K562 (cell line): ENCODE results near the gene PITHD1. TPM values are rescaled to one million over a fixed set of nuclear protein-coding genes. Genes with fewer than 3 reads are reported as not detected.

Experiments used
- ATF1 ChIP-seq, 2 experiments: fragments of 450-650 bp in 1 of 2; IDR thresholded peaks; 2 replicates each; pipeline ENCODE4 v1.6.1; 2016; ENCODE audit warnings: missing compliant biosample characterization in 1 of 2, missing genetic modification characterization in 1 of 2
- BRD9 ChIP-seq: fragments of 450-650 bp; IDR thresholded peaks from 2 replicates; pipeline ENCODE4 v1.6.1; 2018; ENCODE audit warnings: low read depth; ENCODE audit not compliant: partially characterized antibody
- EP300 ChIP-seq: IDR thresholded peaks from 2 replicates; pipeline ENCODE4 v1.6.1; 2012; ENCODE audit warnings: low read length, improper control_type of control experiment
- HCFC1 ChIP-seq: IDR thresholded peaks from 2 replicates; pipeline ENCODE4 v1.6.1; 2012; ENCODE audit warnings: low read depth, low read length, improper control_type of control experiment
- JUN ChIP-seq, 2 experiments: sonication (generic) in 1 of 2; formaldehyde crosslinking in 1 of 2; IDR thresholded peaks; 2 replicates each; pipeline versions ENCODE4 v1.6.1 to v1.8.0; 2012 to 2022; ENCODE audit warnings: borderline replicate concordance in 2 of 2, mild to moderate bottlenecking in 2 of 2, improper control_type of control experiment in 1 of 2, low read depth in 1 of 2, low read length in 1 of 2, missing genetic modification reagents in 1 of 2
- JUND ChIP-seq, 2 experiments: IDR thresholded peaks; 2 replicates in 1 of 2; 3 replicates in 1 of 2; pipeline ENCODE4 v1.6.1; 2011; ENCODE audit warnings: borderline replicate concordance in 2 of 2, low read depth in 2 of 2, low read length in 2 of 2, improper control_type of control experiment in 1 of 2, missing biosample characterization in 1 of 2, missing genetic modification characterization in 1 of 2, missing genetic modification reagents in 1 of 2
- LEF1 ChIP-seq: fragments of 450-650 bp; IDR thresholded peaks from 2 replicates; pipeline ENCODE4 v1.6.1; 2016; ENCODE audit warnings: mild to moderate bottlenecking
- MTA3 ChIP-seq: fragments of 450-650 bp; formaldehyde crosslinking; IDR thresholded peaks from 2 replicates; pipeline ENCODE4 v1.6.1; 2017; ENCODE audit warnings: mild to moderate bottlenecking, borderline replicate concordance
- NFIC ChIP-seq: fragments of 450-650 bp; IDR thresholded peaks from 2 replicates; pipeline ENCODE4 v1.6.1; 2017; ENCODE audit warnings: mild to moderate bottlenecking, inconsistent platforms
- RAD21 ChIP-seq, 2 experiments: fragments of 250-450 bp in 1 of 2; fragments of 450-650 bp in 1 of 2; sonication (Bioruptor Pico) in 1 of 2; formaldehyde crosslinking in 1 of 2; IDR thresholded peaks in 1 of 2; conservative IDR thresholded peaks in 1 of 2; 2 replicates each; pipeline versions ENCODE4 v1.4.0 to v1.8.0; 2020 to 2022; ENCODE audit warnings: mild to moderate bottlenecking in 2 of 2, moderate library complexity in 1 of 2
- RAD51 ChIP-seq: fragments of 450-650 bp; IDR thresholded peaks from 2 replicates; pipeline ENCODE4 v1.7.1; 2016; ENCODE audit warnings: low read depth, mild to moderate bottlenecking, borderline replicate concordance
- SMARCA4 ChIP-seq: fragments of 450-650 bp; IDR thresholded peaks from 2 replicates; pipeline ENCODE4 v1.6.1; 2016
- SMC3 ChIP-seq: conservative IDR thresholded peaks from 2 replicates; pipeline ENCODE4 v1.6.1; 2011; ENCODE audit warnings: low read depth, low read length, improper control_type of control experiment; ENCODE audit not compliant: insufficient read depth
- TCF7 ChIP-seq: sonication (generic); IDR thresholded peaks from 2 replicates; pipeline ENCODE4 v1.6.1; 2016; ENCODE audit warnings: antibody characterized with exemption, borderline replicate concordance
- TCF7L2 ChIP-seq: fragments of 150-350 bp; IDR thresholded peaks from 2 replicates; pipeline ENCODE4 v1.6.1; 2016; ENCODE audit warnings: low read depth, mild to moderate bottlenecking, low read length, moderate library complexity
- TEAD1 ChIP-seq, 2 experiments: fragments of 450-650 bp in 1 of 2; sonication (generic) in 1 of 2; formaldehyde crosslinking; IDR thresholded peaks; 2 replicates each; pipeline versions ENCODE4 v1.4.0 to v1.8.0; 2020 to 2022; ENCODE audit warnings: mild to moderate bottlenecking in 2 of 2, missing genetic modification reagents in 1 of 2
- ZBED1 ChIP-seq: IDR thresholded peaks from 2 replicates; pipeline ENCODE4 v1.6.1; 2014
- polyA plus RNA-seq, 8 experiments: library from polyadenylated mRNA; depleted of rRNA in 4 of 8; stranded (reverse) in 5 of 8; unstranded in 3 of 8; fragments of >200 nt; fragmentation: Nextera tagmentation in 2 of 8; fragmentation: Illumina TruSeq in 1 of 8; extraction: Ambion mirVana in 2 of 8; extraction: Trizol in 1 of 8; gene quantifications; 2 replicates each; pipeline versions ENCODE4 v1.2.1 to v1.2.3, GENCODE V29; 2011 to 2014; ENCODE audit warnings: inconsistent platforms in 1 of 8, missing spikeins in 1 of 8
- total RNA-seq, 7 experiments: library from RNA; depleted of rRNA in 6 of 7; stranded (reverse); fragments of >200 nt in 6 of 7; fragmentation: Illumina TruSeq in 2 of 7; extraction: Trizol in 2 of 7; gene quantifications; 2 replicates each; pipeline versions ENCODE4 v1.2.1 to v1.2.3, GENCODE V29; 2011 to 2021; ENCODE audit warnings: low replicate concordance in 1 of 7
- TF ChIP-seq, protein P1 (sequence below): fragments of 250-450 bp; sonication (Bioruptor Pico); IDR thresholded peaks from 2 replicates; pipeline ENCODE4 v1.5.0; 2022; ENCODE audit warnings: mild to moderate bottlenecking
- TF ChIP-seq, protein P2 (sequence below): fragments of 450-650 bp; formaldehyde crosslinking; IDR thresholded peaks from 2 replicates; pipeline ENCODE4 v1.4.0; 2020; ENCODE audit warnings: mild to moderate bottlenecking, mixed read lengths
- TF ChIP-seq, protein P3 (sequence below): fragments of 450-650 bp; IDR thresholded peaks from 2 replicates; pipeline ENCODE4 v1.6.1; 2014; ENCODE audit warnings: low read depth, mild to moderate bottlenecking, moderate library complexity, borderline replicate concordance
- TF ChIP-seq, protein P4 (sequence below): fragments of 450-650 bp; formaldehyde crosslinking; IDR thresholded peaks from 2 replicates; pipeline ENCODE4 v1.4.0; 2020; ENCODE audit warnings: mild to moderate bottlenecking, moderate library complexity

The PITHD1 gene
- total and polyA plus RNA-seq, 9 of the 15 experiments (the other 6 are each of a cell fraction or from before 2014, with no cell fraction given): 46.5 to 175 (median 149) TPM

DNA sequence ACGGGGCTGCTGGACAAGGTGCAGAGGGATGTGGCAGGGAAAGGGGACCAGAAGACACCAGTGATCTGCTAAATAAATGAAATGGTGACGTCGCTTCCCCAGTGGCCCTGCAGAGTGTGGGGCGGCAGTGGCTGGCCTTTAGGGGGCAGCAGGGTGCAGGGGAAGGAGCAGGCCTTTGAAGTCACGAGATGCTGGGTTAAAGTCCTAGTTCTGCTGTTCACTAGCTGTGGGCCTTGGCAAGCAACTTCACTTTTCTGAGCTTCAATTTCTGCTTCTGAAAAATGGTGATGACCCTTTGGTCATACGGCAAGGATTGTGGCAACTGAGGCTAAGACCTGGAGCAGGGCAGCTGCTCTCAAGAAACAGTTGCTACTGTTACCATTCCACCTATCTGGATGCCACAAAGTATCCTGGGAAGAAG lies 31.5 kb downstream of the PITHD1 start (continued):
- TF ChIP-seq, protein P1, sequence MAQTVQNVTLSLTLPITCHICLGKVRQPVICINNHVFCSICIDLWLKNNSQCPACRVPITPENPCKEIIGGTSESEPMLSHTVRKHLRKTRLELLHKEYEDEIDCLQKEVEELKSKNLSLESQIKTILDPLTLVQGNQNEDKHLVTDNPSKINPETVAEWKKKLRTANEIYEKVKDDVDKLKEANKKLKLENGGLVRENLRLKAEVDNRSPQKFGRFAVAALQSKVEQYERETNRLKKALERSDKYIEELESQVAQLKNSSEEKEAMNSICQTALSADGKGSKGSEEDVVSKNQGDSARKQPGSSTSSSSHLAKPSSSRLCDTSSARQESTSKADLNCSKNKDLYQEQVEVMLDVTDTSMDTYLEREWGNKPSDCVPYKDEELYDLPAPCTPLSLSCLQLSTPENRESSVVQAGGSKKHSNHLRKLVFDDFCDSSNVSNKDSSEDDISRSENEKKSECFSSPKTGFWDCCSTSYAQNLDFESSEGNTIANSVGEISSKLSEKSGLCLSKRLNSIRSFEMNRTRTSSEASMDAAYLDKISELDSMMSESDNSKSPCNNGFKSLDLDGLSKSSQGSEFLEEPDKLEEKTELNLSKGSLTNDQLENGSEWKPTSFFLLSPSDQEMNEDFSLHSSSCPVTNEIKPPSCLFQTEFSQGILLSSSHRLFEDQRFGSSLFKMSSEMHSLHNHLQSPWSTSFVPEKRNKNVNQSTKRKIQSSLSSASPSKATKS (CRISPR knock-in tag): no peak
- peak; percentile 72; the same call in 1 of the 2 replicates for TF ChIP-seq MTA3
- 0 out of 2 replicates have a peak, but pooled peaks have one; percentile 43 for TF ChIP-seq NFIC
- TF ChIP-seq, protein P2, sequence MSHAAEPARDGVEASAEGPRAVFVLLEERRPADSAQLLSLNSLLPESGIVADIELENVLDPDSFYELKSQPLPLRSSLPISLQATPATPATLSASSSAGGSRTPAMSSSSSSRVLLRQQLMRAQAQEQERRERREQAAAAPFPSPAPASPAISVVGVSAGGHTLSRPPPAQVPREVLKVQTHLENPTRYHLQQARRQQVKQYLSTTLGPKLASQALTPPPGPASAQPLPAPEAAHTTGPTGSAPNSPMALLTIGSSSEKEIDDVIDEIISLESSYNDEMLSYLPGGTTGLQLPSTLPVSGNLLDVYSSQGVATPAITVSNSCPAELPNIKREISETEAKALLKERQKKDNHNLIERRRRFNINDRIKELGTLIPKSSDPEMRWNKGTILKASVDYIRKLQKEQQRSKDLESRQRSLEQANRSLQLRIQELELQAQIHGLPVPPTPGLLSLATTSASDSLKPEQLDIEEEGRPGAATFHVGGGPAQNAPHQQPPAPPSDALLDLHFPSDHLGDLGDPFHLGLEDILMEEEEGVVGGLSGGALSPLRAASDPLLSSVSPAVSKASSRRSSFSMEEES (CRISPR knock-in tag): peak; percentile 86
- TF ChIP-seq HCFC1: peak; percentile 37; the same call in 1 of the 2 replicates
- TF ChIP-seq, protein P3, sequence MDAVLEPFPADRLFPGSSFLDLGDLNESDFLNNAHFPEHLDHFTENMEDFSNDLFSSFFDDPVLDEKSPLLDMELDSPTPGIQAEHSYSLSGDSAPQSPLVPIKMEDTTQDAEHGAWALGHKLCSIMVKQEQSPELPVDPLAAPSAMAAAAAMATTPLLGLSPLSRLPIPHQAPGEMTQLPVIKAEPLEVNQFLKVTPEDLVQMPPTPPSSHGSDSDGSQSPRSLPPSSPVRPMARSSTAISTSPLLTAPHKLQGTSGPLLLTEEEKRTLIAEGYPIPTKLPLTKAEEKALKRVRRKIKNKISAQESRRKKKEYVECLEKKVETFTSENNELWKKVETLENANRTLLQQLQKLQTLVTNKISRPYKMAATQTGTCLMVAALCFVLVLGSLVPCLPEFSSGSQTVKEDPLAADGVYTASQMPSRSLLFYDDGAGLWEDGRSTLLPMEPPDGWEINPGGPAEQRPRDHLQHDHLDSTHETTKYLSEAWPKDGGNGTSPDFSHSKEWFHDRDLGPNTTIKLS: 0 out of 2 replicates have a peak, but pooled peaks have one; percentile 39
- no peak for TF ChIP-seq ATF1 (CRISPR knock-in tag; IDR thresholded peaks at IDR 0.05)
- TF ChIP-seq ATF1 (tag; IDR thresholded peaks at IDR 0.05): peak; percentile 84
- TF ChIP-seq EP300: 0 out of 2 replicates have a peak, but pooled peaks have one; percentile 8
- TF ChIP-seq TCF7: peak; percentile 99
- TF ChIP-seq RAD51: peak; percentile 62; the same call in 1 of the 2 replicates
- TF ChIP-seq SMC3: peak; percentile 93
- 0 out of 4 replicates have a peak, but pooled peaks of 1 of the 2 experiments have one; percentile 4 for TF ChIP-seq TEAD1 (CRISPR knock-in tag; IDR thresholded peaks at IDR 0.05)
- 0 out of 2 replicates have a peak, but pooled peaks have one; percentile 40 for TF ChIP-seq ZBED1
- TF ChIP-seq RAD21 (CRISPR knock-in tag; conservative IDR thresholded peaks at IDR 0.05 in 1 of 2, IDR thresholded peaks at IDR 0.05 in 1 of 2): peak; percentile 80 to 94
- peak; percentile 80 for TF ChIP-seq TCF7L2
- TF ChIP-seq SMARCA4: peak; percentile 18; the same call in 1 of the 2 replicates
- peak; percentile 80 for TF ChIP-seq JUND (IDR thresholded peaks at IDR 0.05; ENCODE audit: borderline replicate concordance, low read depth, low read length)
- TF ChIP-seq JUND (tag; IDR thresholded peaks at IDR 0.05; ENCODE audit: borderline replicate concordance, low read depth, low read length): peak; percentile 65; the same call in 1 of the 3 replicates
- peak; percentile 71 for TF ChIP-seq BRD9
- TF ChIP-seq JUN (IDR thresholded peaks at IDR 0.05; ENCODE audit: borderline replicate concordance, low read depth, low read length): peak; percentile 34; the same call in 1 of the 2 replicates
- TF ChIP-seq JUN (CRISPR knock-in tag; IDR thresholded peaks at IDR 0.05; ENCODE audit: borderline replicate concordance): no peak
- TF ChIP-seq LEF1: peak; percentile 99
- TF ChIP-seq, protein P4, sequence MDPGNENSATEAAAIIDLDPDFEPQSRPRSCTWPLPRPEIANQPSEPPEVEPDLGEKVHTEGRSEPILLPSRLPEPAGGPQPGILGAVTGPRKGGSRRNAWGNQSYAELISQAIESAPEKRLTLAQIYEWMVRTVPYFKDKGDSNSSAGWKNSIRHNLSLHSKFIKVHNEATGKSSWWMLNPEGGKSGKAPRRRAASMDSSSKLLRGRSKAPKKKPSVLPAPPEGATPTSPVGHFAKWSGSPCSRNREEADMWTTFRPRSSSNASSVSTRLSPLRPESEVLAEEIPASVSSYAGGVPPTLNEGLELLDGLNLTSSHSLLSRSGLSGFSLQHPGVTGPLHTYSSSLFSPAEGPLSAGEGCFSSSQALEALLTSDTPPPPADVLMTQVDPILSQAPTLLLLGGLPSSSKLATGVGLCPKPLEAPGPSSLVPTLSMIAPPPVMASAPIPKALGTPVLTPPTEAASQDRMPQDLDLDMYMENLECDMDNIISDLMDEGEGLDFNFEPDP (CRISPR knock-in tag): no peak
